Measurements from ENCODE around the gene INKA2.

Gene INKA2

GRCh38 chr1:111739194-111739924, at the start of gene INKA2:
Gene INKA2 (minus strand): TSS chr1:111739395. CDS start chr1:111739242, 153 bp downstream.
- peak; percentile 88 for DNase-seq (ENCODE audit: low spot score)

- DNase-seq (ENCODE audit: low spot score) = no peak
Measured at GRCh38 chr1:111786669-111787207, 47.5 kb upstream of the INKA2 start.

- no peak for DNase-seq (ENCODE audit: low spot score)
Measured at GRCh38 chr1:111784273-111784901, 45.2 kb upstream of the INKA2 start.

- DNase-seq (ENCODE audit: low spot score) = no peak
Measured at GRCh38 chr1:111779546-111779945, 40.4 kb upstream of the INKA2 start.

- DNase-seq (ENCODE audit: low spot score) = no peak
Measured at GRCh38 chr1:111778541-111779051, 39.4 kb upstream of the INKA2 start.

GRCh38 chr1:111778066-111778465, 38.9 kb upstream of the INKA2 start:
- DNase-seq (ENCODE audit: low spot score) = no peak

GRCh38 chr1:111777301-111777700, 38.1 kb upstream of the INKA2 start:
- no peak for DNase-seq (ENCODE audit: low spot score)

GRCh38 chr1:111776861-111777260, 37.7 kb upstream of the INKA2 start:
- no peak for DNase-seq (ENCODE audit: low spot score)

- no peak for DNase-seq (ENCODE audit: low spot score)
Measured at GRCh38 chr1:111776391-111776790, 37.2 kb upstream of the INKA2 start.

GRCh38 chr1:111775966-111776365, 36.8 kb upstream of the INKA2 start:
- DNase-seq (ENCODE audit: low spot score) = no peak

GRCh38 chr1:111770916-111771315, 31.7 kb upstream of the INKA2 start:
- no peak for DNase-seq (ENCODE audit: low spot score)

- DNase-seq (ENCODE audit: low spot score) = peak; percentile 67
Measured at GRCh38 chr1:111769517-111770146, 30.4 kb upstream of the INKA2 start.

- DNase-seq (ENCODE audit: low spot score) = no peak
Measured at GRCh38 chr1:111768625-111769024, 29.4 kb upstream of the INKA2 start.

- DNase-seq (ENCODE audit: low spot score) = no peak
Measured at GRCh38 chr1:111768023-111768422, 28.8 kb upstream of the INKA2 start.

- no peak for DNase-seq (ENCODE audit: low spot score)
Measured at GRCh38 chr1:111762332-111762731, 23.1 kb upstream of the INKA2 start.

- no peak for DNase-seq (ENCODE audit: low spot score)
Measured at GRCh38 chr1:111761717-111762116, 22.5 kb upstream of the INKA2 start.

- no peak for DNase-seq (ENCODE audit: low spot score)
Measured at GRCh38 chr1:111758373-111758772, 19.2 kb upstream of the INKA2 start.

- DNase-seq (ENCODE audit: low spot score) = peak; percentile 57
Measured at GRCh38 chr1:111756124-111756513, 16.9 kb upstream of the INKA2 start.

GRCh38 chr1:111755331-111756123, 16.3 kb upstream of the INKA2 start, which contains the start of gene DDX20:
Gene DDX20 (plus strand): TSS chr1:111755901. CDS start chr1:111755925, 24 bp downstream.
- peak; percentile 97 for DNase-seq (ENCODE audit: low spot score)

GRCh38 chr1:111754984-111755330, 15.8 kb upstream of the INKA2 start:
- peak; percentile 54 for DNase-seq (ENCODE audit: low spot score)

- DNase-seq (ENCODE audit: low spot score) = no peak
Measured at GRCh38 chr1:111751906-111752575, 12.8 kb upstream of the INKA2 start.

Measured in germinal center (tissue), 1 donor.